HL-60 (cell line): ENCODE measurements around the gene RNF180.
"Not testable (repeated sequence)": the region's sequence is repeated elsewhere in the genome, so short reads cannot be mapped to it uniquely, and the experiment has no call there.

ENCODE experiments used
- DNase-seq, 2 experiments: peaks; one replicate each; pipeline ENCODE4 v3.0.0-alpha.2; 2010 to 2020; ENCODE audit warnings: low read depth in 1 of 2, low spot score in 1 of 2
- H3K27ac ChIP-seq: fragments of 250-450 bp; sonication (Bioruptor Pico); replicated peaks from 2 replicates; pipeline ENCODE4 v1.5.1; 2020; ENCODE audit warnings: mild to moderate bottlenecking, moderate library complexity
- H3K27me3 ChIP-seq: fragments of 250-450 bp; sonication (Bioruptor Pico); 2 replicates; pipeline ENCODE4 v1.5.1; 2021; ENCODE audit warnings: mild to moderate bottlenecking, moderate library complexity; ENCODE audit not compliant: insufficient read depth, poor library complexity, severe bottlenecking
- H3K4me3 ChIP-seq: replicated peaks from 2 replicates; pipeline ENCODE4 v1.5.1; 2011; ENCODE audit warnings: mild to moderate bottlenecking, control low read depth, low read length; ENCODE audit not compliant: insufficient read depth
- CTCF ChIP-seq: IDR thresholded peaks from one replicate; pipeline ENCODE4 v1.5.1; 2011; ENCODE audit warnings: low read length, control low read depth, inconsistent platforms; ENCODE audit not compliant: insufficient read depth
- GABPA ChIP-seq: IDR thresholded peaks from 2 replicates; pipeline ENCODE4 v1.6.1; 2012; ENCODE audit warnings: low read depth
- POLR2AphosphoS5 ChIP-seq: IDR thresholded peaks from 2 replicates; pipeline ENCODE4 v1.6.1; 2012; ENCODE audit warnings: low read depth
- REST ChIP-seq: IDR thresholded peaks from 2 replicates; pipeline ENCODE4 v1.6.1; 2012; ENCODE audit warnings: low read depth; ENCODE audit not compliant: insufficient replicate concordance
- SPI1 ChIP-seq: IDR thresholded peaks from 2 replicates; pipeline ENCODE4 v1.6.1; 2012; ENCODE audit warnings: low read depth, mild to moderate bottlenecking, borderline replicate concordance

Gene RNF180

GRCh38 chr5:64397552-64397951 lies 231.9 kb downstream of the RNF180 start:
- no peak for DNase-seq
- H3K27ac ChIP-seq = no peak overlapping the region
- no peak overlapping the region for H3K4me3 ChIP-seq
- H3K27me3 ChIP-seq = no peaks in the 10 kb centered on the region
- TF ChIP-seq GABPA (no peak), SPI1 (no peak), CTCF (no peak), POLR2AphosphoS5 (no peak), REST (no peak)

GRCh38 chr5:64398735-64399134 lies 233.1 kb downstream of the RNF180 start:
- not testable (repeated sequence) for H3K27me3 ChIP-seq, H3K4me3 ChIP-seq, H3K27ac ChIP-seq, DNase-seq

GRCh38 chr5:64407103-64407825 lies 241.6 kb downstream of the RNF180 start:
- DNase-seq, H3K27ac ChIP-seq, H3K4me3 ChIP-seq, H3K27me3 ChIP-seq: not testable (repeated sequence)

GRCh38 chr5:64417390-64417789 lies 251.7 kb downstream of the RNF180 start:
- H3K27ac ChIP-seq = no peak overlapping the region
- H3K4me3 ChIP-seq = no peak overlapping the region
- no peaks in the 10 kb centered on the region for H3K27me3 ChIP-seq
- TF ChIP-seq SPI1 = no peak
- TF ChIP-seq GABPA = no peak
- TF ChIP-seq CTCF = no peak
- TF ChIP-seq REST = no peak
- TF ChIP-seq POLR2AphosphoS5 = no peak
- DNase-seq = no peak

- no peak for DNase-seq
- TF ChIP-seq SPI1 = no peak
- TF ChIP-seq CTCF = no peak
- TF ChIP-seq REST = no peak
- TF ChIP-seq POLR2AphosphoS5 = no peak
- no peak for TF ChIP-seq GABPA
Measured at GRCh38 chr5:64418013-64418412, 252.4 kb downstream of the RNF180 start.

More at GRCh38 chr5:64418013-64418412, 252.4 kb downstream of the RNF180 start:
- Histone ChIP-seq H3K27ac (no peak overlapping the region), H3K4me3 (no peak overlapping the region), H3K27me3 (no peaks in the 10 kb centered on the region)
